MCF 10A (cell line): ENCODE results near the gene PABPC1L2A. TPM values are rescaled to one million over a fixed set of nuclear protein-coding genes. Genes with fewer than 3 reads are reported as not detected.

Source experiments
- BruUV-seq: library from RNA; stranded (reverse); fragments of 400-500 nt; replicated peaks from 2 replicates; lab custom pipeline; 2021; lab: Mats Ljungman, UMichigan
- CTCF ChIA-PET: fragments of 300-600 bp; sonication (Branson Sonifier 250); formaldehyde crosslinking; extraction: SDS; loops from one replicate; lab custom pipeline; 2021; ENCODE audit warnings: antibody characterized with exemption, inconsistent platforms; lab: Yijun Ruan, JAX
- POLR2A ChIA-PET: fragments of 300-600, 350-650 bp; sonication (Branson Sonifier 250); formaldehyde crosslinking; extraction: SDS; loops from one replicate; lab custom pipeline; 2020; ENCODE audit warnings: antibody characterized with exemption, inconsistent platforms; lab: Yijun Ruan, JAX
- DNase-seq: peaks from one replicate; pipeline ENCODE4 v3.0.0-alpha.2; 2018; ENCODE audit not compliant: unreplicated experiment
- H3K27ac Mint-ChIP-seq: one replicate; pipeline ENCODE4 v1.8.0; 2022; ENCODE audit warnings: mild to moderate bottlenecking, low read depth, mixed read lengths; ENCODE audit not compliant: unreplicated experiment
- H3K27me3 Mint-ChIP-seq: one replicate; pipeline ENCODE4 v1.8.0; 2022; ENCODE audit warnings: mixed read lengths; ENCODE audit not compliant: insufficient read depth, unreplicated experiment
- H3K36me3 Mint-ChIP-seq: one replicate; pipeline ENCODE4 v1.8.0; 2022; ENCODE audit warnings: mild to moderate bottlenecking, moderate library complexity, mixed read lengths; ENCODE audit not compliant: insufficient read depth, unreplicated experiment
- H3K4me1 Mint-ChIP-seq: one replicate; pipeline ENCODE4 v1.8.0; 2022; ENCODE audit warnings: mixed read lengths; ENCODE audit not compliant: insufficient read depth, unreplicated experiment
- H3K4me3 Mint-ChIP-seq: one replicate; pipeline ENCODE4 v1.8.0; 2022; ENCODE audit warnings: mild to moderate bottlenecking, moderate library complexity, mixed read lengths; ENCODE audit not compliant: unreplicated experiment
- H3K9me3 Mint-ChIP-seq: one replicate; pipeline ENCODE4 v1.8.0; 2022; ENCODE audit warnings: mixed read lengths; ENCODE audit not compliant: unreplicated experiment
- CTCF ChIP-seq: fragments of 200-600 bp; IDR thresholded peaks from one replicate; pipeline ENCODE4 v1.8.0; 2022; ENCODE audit warnings: antibody characterized with exemption, mild to moderate bottlenecking; ENCODE audit not compliant: unreplicated experiment
- intact Hi-C: fragments of 100-400 bp; cut with micrococcal nuclease; formaldehyde crosslinking; loops from 2 replicates; pipeline ENCODE4 v1.14.1; 2022
- total RNA-seq: library from RNA; stranded (reverse); gene quantifications from 2 replicates; pipeline ENCODE4 v1.2.3, GENCODE V29; 2022

The PABPC1L2A gene
- total RNA-seq, 1 experiment from 2014 or later, result not detected

GRCh38 chrX:73028876-73029275 lies 50.4 kb downstream of the PABPC1L2A start:
- intact Hi-C loops, result no loop called here
- no peak for TF ChIP-seq CTCF
- Mint-ChIP-seq H3K9me3 (peaks cover 20% of the 10 kb centered on the region), H3K27me3 (peaks cover 21% of the 10 kb centered on the region), H3K4me1 (no peaks in the 10 kb centered on the region), H3K27ac (no peak overlapping the region), H3K36me3 (no peaks in the 10 kb centered on the region), H3K4me3 (no peak overlapping the region)
- no TSS peak for BruUV-seq
- POLR2A ChIA-PET, result no interaction called here
- CTCF ChIA-PET, result no interaction called here
- DNase-seq, result no peak

Other genes starting within 250 kb of the PABPC1L2A start
- not detected in 2 replicates for gene FAM236C, start 166.9 kb downstream of the PABPC1L2A start, total RNA-seq
- not detected in 2 replicates for gene FAM236A, start 141.3 kb downstream of the PABPC1L2A start, total RNA-seq
- gene DMRTC1, start 135.7 kb downstream of the PABPC1L2A start, total RNA-seq, result not detected in 2 replicates
- not detected in 2 replicates for gene PABPC1L2B, start 76.6 kb downstream of the PABPC1L2A start, total RNA-seq
- gene NAP1L2, start 135.3 kb upstream of the PABPC1L2A start, total RNA-seq, result not detected in 2 replicates